Suprapubic skin (tissue), 3 donors: Measurements from ENCODE around the gene ITPRID2.

Source experiments
- EP300 ChIP-seq: sonication (generic); formaldehyde crosslinking; IDR thresholded peaks from one replicate; pipeline ENCODE4 v1.6.1; 2017; ENCODE audit warnings: antibody characterized with exemption
- POLR2A ChIP-seq, 2 donors: fragments of 450-650 bp; IDR thresholded peaks; one replicate each; pipeline ENCODE4 v1.6.1; 2017; ENCODE audit warnings: antibody characterized with exemption in 2 of 2, mild to moderate bottlenecking in 2 of 2, moderate library complexity in 2 of 2
- TF ChIP-seq, protein P1 (sequence below), 2 donors: fragments of 200-600 bp in 1 of 2; fragments of 450-650 bp in 1 of 2; sonication (generic) in 1 of 2; IDR thresholded peaks; one replicate each; pipeline ENCODE4 v1.5.1; 2016 to 2019; ENCODE audit warnings: antibody characterized with exemption in 2 of 2, mild to moderate bottlenecking in 1 of 2, moderate library complexity in 1 of 2

GRCh38 chr2:181853696-181854095 lies 37.8 kb upstream of the ITPRID2 start:
- TF ChIP-seq, protein P1, sequence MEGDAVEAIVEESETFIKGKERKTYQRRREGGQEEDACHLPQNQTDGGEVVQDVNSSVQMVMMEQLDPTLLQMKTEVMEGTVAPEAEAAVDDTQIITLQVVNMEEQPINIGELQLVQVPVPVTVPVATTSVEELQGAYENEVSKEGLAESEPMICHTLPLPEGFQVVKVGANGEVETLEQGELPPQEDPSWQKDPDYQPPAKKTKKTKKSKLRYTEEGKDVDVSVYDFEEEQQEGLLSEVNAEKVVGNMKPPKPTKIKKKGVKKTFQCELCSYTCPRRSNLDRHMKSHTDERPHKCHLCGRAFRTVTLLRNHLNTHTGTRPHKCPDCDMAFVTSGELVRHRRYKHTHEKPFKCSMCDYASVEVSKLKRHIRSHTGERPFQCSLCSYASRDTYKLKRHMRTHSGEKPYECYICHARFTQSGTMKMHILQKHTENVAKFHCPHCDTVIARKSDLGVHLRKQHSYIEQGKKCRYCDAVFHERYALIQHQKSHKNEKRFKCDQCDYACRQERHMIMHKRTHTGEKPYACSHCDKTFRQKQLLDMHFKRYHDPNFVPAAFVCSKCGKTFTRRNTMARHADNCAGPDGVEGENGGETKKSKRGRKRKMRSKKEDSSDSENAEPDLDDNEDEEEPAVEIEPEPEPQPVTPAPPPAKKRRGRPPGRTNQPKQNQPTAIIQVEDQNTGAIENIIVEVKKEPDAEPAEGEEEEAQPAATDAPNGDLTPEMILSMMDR (IDR thresholded peaks at IDR 0.05), result no peak
- TF ChIP-seq POLR2A (IDR thresholded peaks at IDR 0.05) (no peak), EP300 (no peak)
